Stimulated activated CD4-positive, alpha-beta T cell treated with anti-CD3 and anti-CD28 coated beads, Interleukin-4, amount 100 ng/mL, for 4 hours (primary cell): ENCODE measurements around the gene TNFAIP8L1.

Source experiments
- DNase-seq, 2 experiments: peaks; one replicate each; pipeline ENCODE4 v3.0.0-alpha.2; 2020

Gene TNFAIP8L1

GRCh38 chr19:4613254-4613751, 26.0 kb upstream of the TNFAIP8L1 start:
- no peak for DNase-seq

- no peak for DNase-seq
Measured at GRCh38 chr19:4618019-4618418, 21.3 kb upstream of the TNFAIP8L1 start.

- DNase-seq = no peak
Measured at GRCh38 chr19:4619668-4620294, 19.5 kb upstream of the TNFAIP8L1 start.

- no peak for DNase-seq
Measured at GRCh38 chr19:4620675-4621074, 18.6 kb upstream of the TNFAIP8L1 start.

GRCh38 chr19:4622695-4623421, 16.5 kb upstream of the TNFAIP8L1 start:
- no peak for DNase-seq

- no peak for DNase-seq
Measured at GRCh38 chr19:4624301-4624700, 15.0 kb upstream of the TNFAIP8L1 start.

- no peak for DNase-seq
Measured at GRCh38 chr19:4624733-4625362, 14.5 kb upstream of the TNFAIP8L1 start.

GRCh38 chr19:4633140-4633967, 6.0 kb upstream of the TNFAIP8L1 start:
- peak in 1 of 2 experiments; percentile 29 for DNase-seq

GRCh38 chr19:4635754-4636116, 3.6 kb upstream of the TNFAIP8L1 start:
- DNase-seq = no peak

GRCh38 chr19:4636151-4636717, 3.1 kb upstream of the TNFAIP8L1 start:
- peak; percentile 56 to 82 for DNase-seq

- no peak for DNase-seq
Measured at GRCh38 chr19:4636761-4637160, 2.6 kb upstream of the TNFAIP8L1 start.

GRCh38 chr19:4638317-4638716, 999 bp upstream of the TNFAIP8L1 start:
- DNase-seq = no peak

- DNase-seq = no peak
Measured at GRCh38 chr19:4639531-4640246, 373 bp downstream of the TNFAIP8L1 start.

- no peak for DNase-seq
Measured at GRCh38 chr19:4640247-4641000, 1.1 kb downstream of the TNFAIP8L1 start.

GRCh38 chr19:4641132-4641531, 1.8 kb downstream of the TNFAIP8L1 start:
- no peak for DNase-seq

GRCh38 chr19:4642625-4643024, 3.3 kb downstream of the TNFAIP8L1 start:
- no peak for DNase-seq

- no peak for DNase-seq
Measured at GRCh38 chr19:4645718-4646117, 6.4 kb downstream of the TNFAIP8L1 start.

- DNase-seq = no peak
Measured at GRCh38 chr19:4647676-4648644, 8.6 kb downstream of the TNFAIP8L1 start.

- DNase-seq = no peak
Measured at GRCh38 chr19:4649392-4650047, 10.2 kb downstream of the TNFAIP8L1 start.
